ENCODE data around the gene PANX1.

DNA sequence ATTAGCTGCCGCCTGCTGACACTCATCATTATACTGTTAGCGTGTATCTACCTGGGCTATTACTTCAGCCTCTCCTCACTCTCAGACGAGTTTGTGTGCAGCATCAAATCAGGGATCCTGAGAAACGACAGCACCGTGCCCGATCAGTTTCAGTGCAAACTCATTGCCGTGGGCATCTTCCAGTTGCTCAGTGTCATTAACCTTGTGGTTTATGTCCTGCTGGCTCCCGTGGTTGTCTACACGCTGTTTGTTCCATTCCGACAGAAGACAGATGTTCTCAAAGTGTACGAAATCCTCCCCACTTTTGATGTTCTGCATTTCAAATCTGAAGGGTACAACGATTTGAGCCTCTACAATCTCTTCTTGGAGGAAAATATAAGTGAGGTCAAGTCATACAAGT is 51.1 kb downstream of the PANX1 start:
- TF ChIP-seq, protein P1, sequence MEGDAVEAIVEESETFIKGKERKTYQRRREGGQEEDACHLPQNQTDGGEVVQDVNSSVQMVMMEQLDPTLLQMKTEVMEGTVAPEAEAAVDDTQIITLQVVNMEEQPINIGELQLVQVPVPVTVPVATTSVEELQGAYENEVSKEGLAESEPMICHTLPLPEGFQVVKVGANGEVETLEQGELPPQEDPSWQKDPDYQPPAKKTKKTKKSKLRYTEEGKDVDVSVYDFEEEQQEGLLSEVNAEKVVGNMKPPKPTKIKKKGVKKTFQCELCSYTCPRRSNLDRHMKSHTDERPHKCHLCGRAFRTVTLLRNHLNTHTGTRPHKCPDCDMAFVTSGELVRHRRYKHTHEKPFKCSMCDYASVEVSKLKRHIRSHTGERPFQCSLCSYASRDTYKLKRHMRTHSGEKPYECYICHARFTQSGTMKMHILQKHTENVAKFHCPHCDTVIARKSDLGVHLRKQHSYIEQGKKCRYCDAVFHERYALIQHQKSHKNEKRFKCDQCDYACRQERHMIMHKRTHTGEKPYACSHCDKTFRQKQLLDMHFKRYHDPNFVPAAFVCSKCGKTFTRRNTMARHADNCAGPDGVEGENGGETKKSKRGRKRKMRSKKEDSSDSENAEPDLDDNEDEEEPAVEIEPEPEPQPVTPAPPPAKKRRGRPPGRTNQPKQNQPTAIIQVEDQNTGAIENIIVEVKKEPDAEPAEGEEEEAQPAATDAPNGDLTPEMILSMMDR (IDR thresholded peaks at IDR 0.05 in 2 of 3, conservative IDR thresholded peaks at IDR 0.05 in 1 of 3; ENCODE audit: borderline replicate concordance in 1 of 3, insufficient read depth in 1 of 3, low read depth in 2 of 3, low read length in 2 of 3): no peak
- TF ChIP-seq POLR2AphosphoS5 (IDR thresholded peaks at IDR 0.05; ENCODE audit: low read depth, low read length): no peak
- TF ChIP-seq, protein P2, sequence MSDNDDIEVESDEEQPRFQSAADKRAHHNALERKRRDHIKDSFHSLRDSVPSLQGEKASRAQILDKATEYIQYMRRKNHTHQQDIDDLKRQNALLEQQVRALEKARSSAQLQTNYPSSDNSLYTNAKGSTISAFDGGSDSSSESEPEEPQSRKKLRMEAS (IDR thresholded peaks at IDR 0.05): no peak
- TF ChIP-seq RAD21 (IDR thresholded peaks at IDR 0.05; ENCODE audit: low read depth): no peak
- TF ChIP-seq EZH2 (IDR thresholded peaks at IDR 0.05): no peak
- no peak for TF ChIP-seq SIN3A (IDR thresholded peaks at IDR 0.05; ENCODE audit: low read depth)
- no peak for TF ChIP-seq SRF (IDR thresholded peaks at IDR 0.05; ENCODE audit: low read depth)
- no peak for TF ChIP-seq TCF7L2 (IDR thresholded peaks at IDR 0.05; ENCODE audit: borderline replicate concordance, extremely low read depth, insufficient read depth, insufficient read length)
- no peak for TF ChIP-seq CBX3 (IDR thresholded peaks at IDR 0.05; ENCODE audit: low read depth)
- TF ChIP-seq POLR2A (IDR thresholded peaks at IDR 0.05; ENCODE audit: borderline replicate concordance, extremely low read depth, insufficient read depth, insufficient read length): no peak

Data from HCT116 (cell line).